Activated CD4-positive, CD25-positive, alpha-beta regulatory T cell treated with anti-CD3 and anti-CD28 coated beads, Interleukin-2, amount 50 U/mL, for 24 hours (primary cell): ENCODE data around the gene L3MBTL4.
A peak's percentile ranks its signal among the peaks of the same experiment; 100 is the strongest.
"Not testable (repeated sequence)": the region's sequence is repeated elsewhere in the genome, so short reads cannot be mapped to it uniquely, and the experiment has no call there.

Source experiments
- ATAC-seq, 2 donors: fragments of 150-1000 bp; cut with Tn5 transposase; one replicate each; pipeline ENCODE4 v1.10.0; 2021; ENCODE audit warnings: mild to moderate bottlenecking in 1 of 2, moderate library complexity in 1 of 2

L3MBTL4 gene

DNA sequence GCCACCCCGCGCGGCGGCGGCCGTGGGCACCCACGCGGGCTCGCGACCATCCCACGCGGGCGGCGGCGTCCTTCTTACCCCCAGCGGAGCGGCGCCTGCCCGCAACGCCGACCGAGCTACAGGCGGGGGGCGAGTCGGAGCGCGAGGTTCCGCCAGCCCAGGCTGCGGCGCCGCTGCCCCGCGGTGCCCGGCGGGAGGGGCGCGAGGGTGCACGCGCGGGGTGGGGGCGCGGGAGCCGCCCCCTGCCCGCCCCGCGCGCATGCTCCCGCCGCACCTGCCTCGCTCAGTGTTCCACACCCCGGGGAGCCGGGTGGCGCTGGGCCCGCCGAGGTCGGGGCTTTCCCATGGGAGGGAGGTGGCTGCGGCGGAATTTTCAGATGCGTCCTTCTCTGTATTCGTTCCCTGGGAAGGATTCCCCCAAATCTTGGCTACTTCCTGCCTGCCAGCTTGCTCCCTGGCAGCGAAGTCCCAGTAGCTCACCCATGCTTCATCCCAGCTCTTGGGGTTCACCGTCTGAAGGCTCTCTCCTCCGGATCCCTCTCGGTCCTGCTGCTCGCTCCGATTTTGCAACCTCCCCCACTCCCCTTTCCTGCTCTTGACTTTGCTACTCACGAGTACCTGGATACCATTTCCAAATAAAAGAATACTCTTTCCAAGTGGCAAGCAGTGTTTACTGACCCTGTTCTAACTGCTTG is at the start of gene L3MBTL4:
L3MBTL4 (minus strand) TSS at position 189 of the 695 bp plus-strand sequence. CDS start 103,286 bp downstream, outside the sequence.
- peak in 1 of 2 donors; percentile 25 for ATAC-seq

DNA sequence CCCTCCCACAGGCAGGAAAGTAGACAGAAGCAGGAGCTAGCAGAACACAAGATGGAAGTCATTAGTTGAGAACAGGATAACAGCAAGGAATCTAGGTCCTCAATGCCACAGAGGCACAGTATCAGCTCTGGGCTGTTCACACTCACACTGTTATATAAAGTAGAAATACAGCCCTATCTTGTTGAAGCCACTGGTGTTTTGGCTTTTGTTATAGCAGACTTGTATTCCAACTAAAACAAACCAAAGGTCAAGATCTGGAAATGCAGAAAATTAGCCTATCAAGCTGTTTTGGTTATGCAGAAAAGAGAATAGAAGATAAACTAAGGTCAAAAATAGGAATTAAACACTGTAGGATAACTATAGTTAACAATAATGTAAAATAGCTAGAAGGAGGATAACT is 37.5 kb upstream of the L3MBTL4 start:
- no peak for ATAC-seq

DNA sequence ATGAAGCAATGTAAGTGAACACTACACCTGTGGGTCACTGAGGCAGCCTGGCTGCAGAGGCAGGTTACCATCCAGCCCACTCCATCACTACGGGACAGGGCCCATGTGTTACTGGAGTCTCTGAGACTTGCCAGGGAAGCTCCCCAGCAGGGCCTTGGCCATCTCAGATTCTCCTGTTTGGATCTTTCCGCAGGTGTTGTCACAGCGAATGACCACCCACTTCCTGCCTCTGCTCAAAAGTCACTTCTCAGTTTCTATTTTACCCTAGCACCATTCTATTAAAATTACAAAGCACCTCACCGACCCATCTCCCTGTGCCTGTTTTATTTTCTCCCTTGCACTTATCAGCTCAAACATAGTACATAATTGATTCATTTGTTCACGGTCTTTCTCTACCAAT is 34.5 kb upstream of the L3MBTL4 start:
- ATAC-seq, result no peak

DNA sequence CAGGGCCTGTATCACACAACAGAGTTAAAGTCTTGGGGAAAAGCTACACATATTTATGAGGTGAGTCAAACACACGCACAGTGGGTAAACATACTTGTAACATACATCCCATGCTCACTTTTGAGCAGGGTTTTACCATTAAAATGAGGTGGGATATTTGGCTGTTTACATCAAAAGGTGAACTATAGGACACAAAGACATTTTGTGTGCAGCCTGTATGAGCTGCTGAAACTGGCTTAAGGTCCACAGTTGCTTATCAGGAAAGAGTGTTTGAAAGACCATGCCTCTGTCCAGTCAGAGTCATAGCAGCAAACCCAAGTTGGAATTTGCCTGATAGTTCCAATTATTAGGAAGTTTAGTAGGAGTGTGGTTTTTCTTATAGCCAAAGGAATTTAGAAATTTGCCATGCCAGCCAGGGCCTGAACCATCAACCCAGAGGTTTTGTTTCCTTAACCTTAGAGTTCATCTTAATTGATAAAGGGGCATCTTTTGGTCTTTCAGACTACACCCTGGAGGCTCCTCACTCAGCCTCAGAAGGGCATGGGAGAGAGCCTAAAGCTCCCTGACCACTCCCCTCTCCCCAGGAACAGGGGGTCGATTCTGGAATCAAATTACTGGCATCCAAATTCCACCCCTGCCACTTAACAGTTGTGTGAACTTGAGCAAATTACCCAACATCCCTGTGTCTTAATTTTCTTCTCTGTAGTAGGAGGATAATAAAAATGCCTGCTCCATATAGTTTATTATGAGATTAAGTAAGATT is 29.9 kb upstream of the L3MBTL4 start:
- no peak for ATAC-seq

DNA sequence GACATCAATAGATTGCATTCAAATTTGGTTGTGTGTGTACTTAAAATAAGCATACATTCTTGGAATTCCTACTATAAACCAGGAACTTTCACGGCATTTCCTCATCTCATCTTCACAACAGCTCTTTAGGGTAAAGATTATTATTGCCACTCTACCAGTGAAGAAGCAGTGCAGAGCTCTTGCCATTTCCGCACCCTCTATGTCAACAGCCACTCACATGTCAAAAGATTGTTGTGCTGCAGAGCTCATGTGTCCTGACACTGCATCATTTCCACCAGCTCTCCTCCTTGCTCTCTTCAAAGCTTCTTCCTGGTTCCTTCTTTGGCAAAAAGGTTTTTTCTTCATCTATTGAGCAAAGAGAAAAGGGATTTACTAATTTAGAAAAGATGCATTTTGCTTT is 26.5 kb upstream of the L3MBTL4 start:
- no peak for ATAC-seq

DNA sequence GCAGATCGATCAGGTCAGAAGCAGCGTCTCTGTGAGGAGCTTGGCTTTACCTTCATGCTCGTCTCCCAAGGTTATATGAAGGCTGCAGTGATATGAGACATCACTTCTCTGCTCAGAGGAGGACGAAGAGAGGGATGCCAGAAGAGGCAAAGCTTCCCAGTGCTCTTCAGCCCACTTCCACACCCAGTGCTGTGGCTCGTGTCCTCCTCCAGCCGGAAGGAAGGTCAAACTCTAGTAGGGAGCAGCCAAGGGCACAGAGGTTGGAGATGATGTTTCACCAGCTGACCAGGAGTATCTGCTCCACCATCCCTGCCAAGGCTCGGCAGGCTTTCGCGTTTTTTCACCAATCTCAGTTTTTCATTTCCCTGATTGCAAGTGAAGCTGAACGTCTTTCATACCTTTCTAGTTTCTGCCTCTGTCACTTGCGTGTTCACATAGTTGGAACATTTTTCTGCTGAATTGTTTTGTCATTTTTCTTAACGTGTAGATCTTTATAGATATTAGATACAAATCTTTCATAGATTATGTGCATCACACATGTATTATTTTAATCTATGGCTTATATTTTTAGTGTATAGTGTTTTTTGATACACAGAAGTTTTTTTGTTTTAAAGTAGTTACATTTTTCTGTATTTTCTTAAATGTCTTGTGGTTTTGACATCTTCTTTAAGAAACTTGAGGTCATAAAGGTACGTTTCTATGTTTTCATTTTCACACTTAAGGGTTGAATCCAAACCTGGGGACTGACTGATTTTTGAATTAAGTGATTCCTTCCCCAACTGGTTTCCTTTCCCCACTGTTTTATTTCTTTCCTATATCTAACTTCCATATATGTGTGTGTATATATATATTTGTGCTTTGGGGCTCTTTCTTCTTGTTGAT is 23.5 kb upstream of the L3MBTL4 start:
- ATAC-seq, result no peak

DNA sequence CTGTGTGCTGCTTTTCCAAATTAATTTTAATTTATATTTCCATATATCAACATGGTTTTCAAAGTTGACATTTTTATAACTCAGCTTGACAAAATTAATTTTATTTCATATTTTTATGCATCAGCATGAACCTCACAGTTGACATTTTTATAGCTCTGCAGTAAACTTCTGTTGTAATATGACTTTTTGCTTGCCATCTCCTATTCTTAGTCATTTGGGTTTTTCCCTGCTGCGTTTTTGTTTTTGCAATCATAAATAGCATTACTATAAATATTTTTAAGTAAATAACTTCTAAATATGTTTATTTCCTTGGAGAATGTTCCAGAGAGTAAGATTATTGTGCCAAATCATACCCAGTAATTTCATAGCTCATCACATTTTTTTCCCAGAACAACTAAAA is 21.0 kb upstream of the L3MBTL4 start:
- ATAC-seq, result no peak

DNA sequence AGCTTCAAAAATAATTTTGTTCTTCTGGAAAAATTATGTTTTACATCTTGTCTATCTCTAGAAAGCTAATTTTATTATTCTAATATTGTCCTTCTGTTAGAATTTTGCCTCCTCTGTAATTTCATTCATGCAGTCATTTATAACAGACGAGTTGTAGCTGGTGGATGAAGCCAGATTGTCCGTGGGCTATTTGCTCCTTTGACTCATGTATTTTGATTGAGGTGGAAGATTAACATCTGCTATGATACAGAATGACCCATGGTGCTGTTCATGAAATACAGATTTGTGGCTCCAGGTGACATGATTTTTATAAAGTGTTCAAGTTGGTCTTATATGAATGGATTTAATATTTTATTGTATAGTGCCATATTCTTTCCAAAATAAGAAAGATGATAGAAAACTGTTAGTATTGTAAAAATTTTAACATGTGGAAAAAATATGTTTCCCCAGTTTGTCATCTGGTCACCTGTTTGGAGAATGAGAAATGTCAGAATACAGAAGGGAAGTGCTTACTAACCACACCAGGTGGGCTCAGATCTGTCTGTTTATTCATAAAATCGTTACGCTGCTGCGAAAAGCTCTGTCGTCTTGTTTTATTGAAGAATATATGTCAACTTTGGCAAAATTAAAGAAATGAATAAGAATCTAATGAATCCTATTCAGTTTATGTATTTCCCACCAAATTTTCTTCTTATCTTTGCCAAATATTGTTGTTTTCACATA is 20.4 kb upstream of the L3MBTL4 start:
- no peak for ATAC-seq

DNA sequence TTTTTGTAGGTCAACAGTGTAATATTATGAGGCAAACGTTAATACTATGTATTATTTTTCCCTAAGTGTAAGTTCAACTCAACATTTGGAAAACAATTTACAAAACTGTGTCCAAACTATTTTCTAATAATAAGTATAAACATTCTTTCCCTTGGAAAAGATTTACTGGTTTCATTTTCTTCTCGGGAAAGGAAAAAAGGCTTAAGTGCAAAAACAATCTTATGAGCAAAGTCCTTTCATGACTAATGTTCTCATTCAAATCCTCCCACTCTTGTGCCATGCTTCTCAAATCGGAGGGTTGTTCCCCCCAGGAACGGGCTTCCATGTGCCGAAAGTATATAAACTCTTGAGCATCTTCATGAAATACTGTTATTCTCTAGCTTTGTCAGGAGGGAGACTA is 19.8 kb upstream of the L3MBTL4 start:
- no peak for ATAC-seq

DNA sequence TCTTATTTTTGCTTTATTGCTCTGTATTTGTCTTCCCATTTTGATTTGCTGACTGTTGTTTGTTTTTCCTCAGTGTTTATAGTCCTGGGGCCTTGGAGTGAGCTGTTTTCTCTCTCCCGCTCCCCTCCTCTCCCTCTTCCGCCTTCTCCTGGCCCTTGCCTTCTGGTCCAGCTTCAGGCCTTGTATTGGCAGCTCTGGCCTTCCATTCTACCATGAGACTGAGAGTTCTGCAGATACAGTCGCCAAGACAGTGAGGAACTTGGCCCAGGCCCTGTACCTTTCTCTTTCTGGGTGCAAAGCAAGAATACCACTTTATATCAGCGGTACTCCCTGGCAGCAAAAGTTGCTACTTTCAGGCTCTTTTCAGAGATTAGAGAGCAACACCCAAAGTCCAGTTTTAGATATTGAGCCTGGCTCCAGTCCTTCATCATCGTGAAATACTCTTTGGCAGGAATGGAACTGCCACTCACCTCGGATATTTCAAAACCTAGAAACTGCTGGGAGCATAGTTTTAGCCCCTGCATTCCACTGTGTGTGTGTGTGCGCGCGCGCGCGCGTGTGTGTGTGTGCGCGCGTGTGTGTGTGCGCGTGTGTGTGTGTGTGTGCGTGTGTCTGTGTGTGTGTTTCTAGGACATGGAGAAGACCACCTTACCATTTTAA is 17.1 kb upstream of the L3MBTL4 start:
- no peak for ATAC-seq

DNA sequence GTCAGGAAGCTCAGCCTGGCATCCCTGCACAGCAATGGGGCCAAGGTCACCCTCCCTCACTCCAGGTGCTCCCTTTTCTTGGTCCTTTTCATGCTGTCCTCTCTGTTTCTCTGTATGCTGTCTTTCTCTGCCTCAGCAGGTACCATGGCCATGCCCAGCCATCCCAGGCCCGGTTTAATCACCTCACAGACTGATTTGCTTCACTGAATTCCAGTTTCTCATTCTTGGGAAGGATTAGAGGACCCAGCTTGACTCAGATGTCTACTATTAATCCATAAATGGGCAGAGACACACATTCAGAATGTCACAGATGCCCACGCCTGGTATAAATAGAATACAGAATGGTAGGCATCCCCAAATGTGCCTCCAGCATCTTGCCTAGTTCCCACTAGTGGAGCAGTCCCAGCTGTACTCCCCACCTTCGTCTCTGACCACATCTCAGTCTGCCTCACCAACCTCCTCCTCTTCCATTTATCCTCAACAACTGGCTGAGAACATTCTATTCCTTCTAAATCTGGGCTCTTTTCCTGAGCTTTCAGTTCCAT is 14.2 kb upstream of the L3MBTL4 start:
- no peak for ATAC-seq

DNA sequence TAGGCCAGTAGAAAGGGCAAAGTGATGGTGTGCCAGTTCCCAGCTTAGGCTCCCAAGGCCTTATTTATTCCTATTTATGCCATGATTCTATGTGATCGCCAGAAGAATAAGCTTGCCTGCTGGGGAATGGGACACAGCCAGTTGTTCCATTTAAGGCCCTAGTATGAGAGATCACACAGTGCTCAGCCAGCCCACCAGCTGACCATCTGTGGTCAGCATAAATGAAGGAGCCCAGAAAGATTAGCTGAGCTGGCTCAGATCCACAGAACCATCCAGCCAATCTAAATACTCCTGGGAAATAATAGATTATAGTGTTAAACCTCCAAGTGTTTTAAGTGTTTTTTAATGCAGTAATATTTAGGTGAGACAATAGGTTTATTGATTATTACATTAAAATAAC is 12.6 kb upstream of the L3MBTL4 start:
- ATAC-seq, result no peak

DNA sequence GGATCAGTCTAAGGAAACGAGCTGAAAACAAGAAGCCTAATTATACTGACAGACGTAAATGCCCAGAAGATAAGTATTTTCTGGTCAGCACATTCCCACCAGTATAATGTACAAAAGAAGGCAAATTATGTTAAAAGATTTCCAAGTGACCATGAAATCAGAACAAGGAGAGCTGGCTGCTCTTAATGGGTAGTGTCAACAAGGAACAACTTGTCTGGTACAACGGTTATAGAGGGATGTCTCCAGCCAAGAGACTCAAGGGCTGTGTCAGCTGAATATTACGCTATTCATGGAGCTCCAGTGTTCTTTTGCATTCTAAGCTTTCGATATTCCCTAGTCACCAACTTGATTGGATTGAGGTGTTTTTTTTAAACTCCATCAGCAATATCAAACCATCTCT is 8.6 kb upstream of the L3MBTL4 start:
- ATAC-seq, result no peak

DNA sequence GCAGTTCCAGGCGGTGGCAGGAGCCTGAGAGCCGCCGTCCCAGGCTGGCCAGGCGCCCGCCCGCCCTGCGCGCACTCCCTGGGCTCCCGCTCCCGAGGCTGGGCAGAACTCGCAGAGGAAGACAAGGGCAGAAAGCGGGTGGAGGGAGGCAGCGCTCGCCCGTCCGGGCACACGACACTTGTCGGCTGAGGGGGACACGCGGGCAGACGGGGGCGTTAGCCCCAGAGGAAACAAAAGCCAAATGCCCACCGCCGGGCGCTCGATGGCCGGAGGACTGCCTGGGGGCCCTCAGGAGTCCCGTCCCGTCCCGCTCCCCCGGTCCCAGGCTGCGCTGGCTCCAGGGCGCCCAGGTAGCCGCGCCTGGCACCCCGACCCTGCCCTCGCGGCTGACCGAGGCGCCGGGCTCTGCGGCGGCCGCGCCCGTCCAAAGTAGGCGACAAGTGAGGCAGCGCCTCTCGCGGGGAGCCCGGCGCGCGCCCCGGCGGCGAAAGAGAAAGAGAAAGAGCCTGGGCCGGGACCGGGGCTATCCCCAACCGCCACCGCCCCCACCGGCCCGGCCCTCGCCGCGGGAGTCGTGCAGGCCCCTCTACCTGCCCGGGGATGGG is 491 bp downstream of the L3MBTL4 start:
- peak; percentile 66 to 67 for ATAC-seq

DNA sequence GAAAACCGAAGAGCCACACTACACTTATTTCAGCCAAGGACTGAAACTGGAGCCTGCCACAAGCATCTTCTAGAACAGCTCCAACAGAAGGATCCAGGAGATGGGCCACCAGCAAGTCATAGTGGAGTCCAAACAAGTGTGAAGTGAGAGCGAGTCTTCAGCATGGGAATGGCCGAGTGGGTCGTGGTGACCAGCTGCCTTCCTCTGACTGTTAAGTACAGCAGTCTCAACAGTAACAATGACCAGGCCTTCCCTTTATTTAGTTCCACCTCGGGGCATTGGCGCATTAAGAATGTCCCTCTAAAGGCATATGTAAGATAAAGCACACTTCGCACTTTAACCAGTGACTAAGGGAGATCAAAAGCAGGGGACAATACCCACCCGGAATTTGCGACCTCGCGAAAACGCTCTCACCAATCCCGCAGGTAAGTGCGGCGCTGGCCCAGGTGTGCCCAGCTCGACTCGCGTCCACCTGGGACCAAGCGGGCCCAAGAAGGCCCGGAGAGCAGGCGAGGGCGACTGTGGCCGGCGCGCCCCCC is 1.1 kb downstream of the L3MBTL4 start:
- ATAC-seq, result no peak

DNA sequence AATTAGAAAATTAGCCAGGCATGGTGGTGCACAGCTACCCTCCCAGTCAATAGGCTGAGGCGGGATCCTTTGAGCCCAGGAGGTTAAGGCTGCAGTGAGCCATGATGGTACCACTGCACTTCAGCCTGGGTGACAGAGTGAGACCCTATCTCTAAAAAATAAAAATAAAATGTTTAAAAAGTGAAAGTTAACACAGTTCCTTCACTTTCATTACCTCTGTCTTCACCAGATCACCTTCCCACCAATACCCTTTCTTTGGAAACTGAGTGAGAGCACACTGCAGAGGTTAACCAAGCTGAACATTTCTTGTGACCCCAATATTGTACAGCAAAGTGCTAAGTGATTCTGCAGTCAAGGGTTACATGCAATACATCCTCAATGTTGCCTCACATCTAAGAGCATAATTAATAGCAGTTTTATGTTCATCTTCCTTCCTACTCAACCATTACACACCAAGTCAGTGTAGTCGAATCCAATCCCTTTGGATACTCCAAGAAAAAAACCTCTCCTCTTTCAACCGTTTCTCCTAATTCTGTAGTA is 1.7 kb downstream of the L3MBTL4 start:
- no peak for ATAC-seq

DNA sequence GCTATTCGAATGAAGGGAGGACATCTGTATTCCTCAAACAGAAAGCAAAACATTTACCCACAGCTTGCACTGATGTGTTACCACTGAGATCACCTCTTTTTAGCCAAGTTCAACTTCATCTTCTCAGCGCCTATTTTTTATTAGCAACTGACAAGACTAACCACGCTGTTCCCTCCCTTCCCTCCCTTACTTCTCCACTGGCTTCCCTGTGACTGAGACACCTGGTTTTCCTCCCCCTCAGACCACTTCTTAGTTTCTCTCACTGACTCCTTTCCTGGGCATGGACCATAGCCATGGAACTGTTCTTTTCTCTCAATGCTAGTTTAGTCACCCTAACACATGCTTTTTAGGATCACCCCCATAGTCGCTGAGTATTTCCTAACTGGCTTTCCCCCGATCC is 3.3 kb downstream of the L3MBTL4 start:
- no peak for ATAC-seq

DNA sequence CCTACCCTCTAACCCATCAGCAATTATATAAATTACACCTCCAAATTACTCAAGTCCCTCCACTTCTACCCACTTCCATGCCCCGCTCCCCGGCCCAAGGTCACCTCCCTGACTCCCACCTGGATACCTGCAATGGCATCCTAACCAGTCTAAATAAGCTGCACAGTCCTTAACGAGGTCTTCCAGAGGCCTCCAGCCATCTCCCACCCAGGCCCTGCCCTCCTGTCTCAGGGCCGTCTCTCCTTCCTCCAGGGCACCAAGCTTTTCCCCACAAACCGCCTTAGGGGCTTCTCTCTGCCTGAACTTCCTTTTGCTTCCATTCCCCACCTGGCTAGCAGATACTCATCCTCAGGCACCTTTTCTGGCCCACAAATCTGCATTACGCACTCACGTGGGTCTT is 4.8 kb downstream of the L3MBTL4 start:
- ATAC-seq, result no peak

DNA sequence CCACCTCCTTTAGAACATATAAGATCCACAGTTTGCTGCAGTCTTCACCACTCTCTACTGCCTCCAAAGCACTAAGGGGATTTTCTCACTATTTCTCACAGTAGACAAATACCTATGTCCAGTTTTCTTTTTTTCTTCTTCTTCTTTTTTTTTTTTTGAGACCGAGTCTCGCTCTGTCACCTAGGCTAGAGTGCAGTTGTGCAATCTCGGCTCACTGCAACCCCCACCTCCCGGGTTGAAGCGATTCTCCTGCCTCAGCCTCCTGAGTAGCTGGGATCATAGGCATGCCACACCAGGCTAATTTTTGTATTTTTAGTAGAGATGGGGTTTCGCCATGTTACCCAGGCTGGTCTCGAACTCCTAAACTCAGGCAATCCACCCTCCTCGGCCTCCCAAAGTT is 6.2 kb downstream of the L3MBTL4 start:
- ATAC-seq, result not testable (repeated sequence)

DNA sequence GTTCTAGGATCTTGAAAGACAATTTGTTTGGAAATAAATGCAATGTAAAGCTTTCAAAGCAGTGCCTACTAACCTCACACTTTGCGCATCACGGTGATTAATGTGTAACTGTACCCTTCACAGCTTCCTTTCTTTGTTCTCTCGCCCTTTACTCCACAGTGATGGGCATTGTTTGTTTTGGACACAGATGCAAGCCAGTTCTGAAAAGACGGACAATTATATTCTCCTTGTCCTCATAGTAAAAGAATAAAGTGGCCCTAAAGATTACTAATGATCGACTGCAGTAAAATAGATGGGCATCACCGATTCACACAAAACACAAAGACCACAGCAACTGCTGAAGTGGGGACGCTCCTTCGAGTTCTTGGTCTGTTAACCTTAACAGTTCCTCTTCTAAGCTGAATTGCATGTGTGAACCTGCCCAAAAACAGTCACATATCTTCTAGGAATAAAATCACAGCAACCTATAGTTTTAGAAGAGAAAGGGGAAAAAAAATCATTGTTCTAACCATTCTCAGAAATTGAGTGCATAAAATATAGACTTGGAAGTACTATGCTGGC is 7.7 kb downstream of the L3MBTL4 start:
- ATAC-seq, result no peak
